OCI-LY1 (cell line): ENCODE data around the gene UGT1A9.

Experiments
- H2AFZ ChIP-seq: fragments of 200-600 bp; sonication (generic), shearing (Covaris generic); 2 replicates; pipeline ENCODE4 v1.6.0; 2014; ENCODE audit warnings: antibody characterized with exemption, mild to moderate bottlenecking, low read length
- H3F3A ChIP-seq: fragments of 200-600 bp; sonication (generic), shearing (Covaris generic); 2 replicates; pipeline ENCODE4 v1.6.0; 2014; ENCODE audit warnings: mild to moderate bottlenecking, antibody characterized with exemption, low read length, moderate library complexity; ENCODE audit not compliant: insufficient read depth
- H3K27ac ChIP-seq: fragments of 200-600 bp; sonication (generic); 2 replicates; pipeline ENCODE4 v1.5.1; 2014; ENCODE audit warnings: low read length, mixed run types, mild to moderate bottlenecking, low read depth; ENCODE audit not compliant: poor library complexity, severe bottlenecking
- H3K27me3 ChIP-seq: fragments of 200-600 bp; sonication (generic); 2 replicates; pipeline ENCODE4 v1.6.0; 2014; ENCODE audit warnings: antibody characterized with exemption, mild to moderate bottlenecking, low read length, moderate library complexity; ENCODE audit not compliant: insufficient read depth
- H3K36me3 ChIP-seq: fragments of 200-600 bp; sonication (generic); 2 replicates; pipeline ENCODE4 v1.6.1; 2014; ENCODE audit warnings: mild to moderate bottlenecking, antibody characterized with exemption, low read length, moderate library complexity, mixed read lengths; ENCODE audit not compliant: insufficient read depth
- H3K4me1 ChIP-seq: fragments of 200-600 bp; sonication (generic); 2 replicates; pipeline ENCODE4 v1.5.1; 2014; ENCODE audit warnings: mild to moderate bottlenecking, low read length, moderate library complexity; ENCODE audit not compliant: insufficient read depth, severe bottlenecking
- H3K4me2 ChIP-seq: fragments of 200-600 bp; sonication (generic), shearing (Covaris generic); 2 replicates; pipeline ENCODE4 v1.6.1; 2014; ENCODE audit warnings: low read length
- H3K4me3 ChIP-seq: fragments of 200-600 bp; sonication (generic); 2 replicates; pipeline ENCODE4 v1.5.1; 2014; ENCODE audit warnings: low read length, low read depth, mild to moderate bottlenecking, mixed read lengths; ENCODE audit not compliant: poor library complexity, severe bottlenecking
- H3K79me2 ChIP-seq: fragments of 200-600 bp; shearing (Covaris generic); 2 replicates; pipeline ENCODE4 v1.6.1; 2016; ENCODE audit warnings: mixed run types, low read length, mixed read lengths; ENCODE audit not compliant: insufficient read depth
- H3K9ac ChIP-seq: fragments of 200-600 bp; sonication (generic), shearing (Covaris generic); 2 replicates; pipeline ENCODE4 v1.6.1; 2014; ENCODE audit warnings: mild to moderate bottlenecking, low read length, mixed read lengths
- H3K9me2 ChIP-seq: fragments of 200-600 bp; sonication (generic), shearing (Covaris generic); 2 replicates; pipeline ENCODE4 v1.6.1; 2014; ENCODE audit warnings: low read depth, mild to moderate bottlenecking, low read length, mixed read lengths
- H3K9me3 ChIP-seq: fragments of 200-600 bp; shearing (Covaris generic); 2 replicates; pipeline ENCODE4 v1.6.1; 2014; ENCODE audit warnings: low read length, mixed read lengths
- H4K20me1 ChIP-seq: fragments of 200-600 bp; sonication (generic), shearing (Covaris generic); 2 replicates; pipeline ENCODE4 v1.6.0; 2016; ENCODE audit warnings: mild to moderate bottlenecking, low read length; ENCODE audit not compliant: insufficient read depth
- EZH2 ChIP-seq: fragments of 200-600 bp; sonication (generic), shearing (Covaris generic); IDR thresholded peaks from 2 replicates; pipeline ENCODE4 v1.8.0; 2017; ENCODE audit warnings: borderline replicate concordance, mixed run types, mild to moderate bottlenecking, antibody characterized with exemption, low read length, moderate library complexity, mixed read lengths
- TF ChIP-seq, protein P1 (sequence below): fragments of 200-600 bp; sonication (generic), shearing (Covaris generic); IDR thresholded peaks from 2 replicates; pipeline ENCODE4 v1.5.1; 2017; ENCODE audit warnings: mild to moderate bottlenecking, antibody characterized with exemption, low read length, moderate library complexity, mixed read lengths

The UGT1A9 gene

DNA sequence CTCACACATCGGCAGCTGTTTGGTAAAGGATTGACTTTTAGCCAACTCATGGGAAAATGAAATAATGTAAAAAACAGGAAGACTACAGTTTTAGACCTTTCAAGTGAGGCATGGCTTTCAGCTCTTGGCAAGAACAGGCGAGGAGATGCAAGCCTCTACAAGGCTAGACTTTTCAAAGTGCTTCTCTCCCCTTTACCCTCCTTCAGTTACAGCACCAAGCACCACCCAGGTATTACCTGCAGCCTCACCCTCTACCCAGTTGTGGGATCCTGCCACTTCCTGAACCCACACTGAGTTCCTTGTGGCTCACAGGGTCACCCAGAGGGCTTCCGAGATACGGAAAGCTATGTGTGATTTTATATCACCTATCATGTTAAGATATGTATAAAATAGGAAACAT lies 20.7 kb upstream of the UGT1A9 start:
- Histone ChIP-seq H3K9ac (no peak overlapping the region), H3F3A (no peaks in the 10 kb centered on the region), H4K20me1 (no peaks in the 10 kb centered on the region), H3K27me3 (no peaks in the 10 kb centered on the region), H3K9me3 (no peaks in the 10 kb centered on the region), H2AFZ (no peak overlapping the region), H3K4me1 (no peaks in the 10 kb centered on the region), H3K27ac (no peak overlapping the region), H3K4me2 (no peak overlapping the region), H3K9me2 (no peaks in the 10 kb centered on the region), H3K79me2 (no peaks in the 10 kb centered on the region), H3K36me3 (no peaks in the 10 kb centered on the region), H3K4me3 (no peak overlapping the region)
- no peak for TF ChIP-seq EZH2
- TF ChIP-seq, protein P1, sequence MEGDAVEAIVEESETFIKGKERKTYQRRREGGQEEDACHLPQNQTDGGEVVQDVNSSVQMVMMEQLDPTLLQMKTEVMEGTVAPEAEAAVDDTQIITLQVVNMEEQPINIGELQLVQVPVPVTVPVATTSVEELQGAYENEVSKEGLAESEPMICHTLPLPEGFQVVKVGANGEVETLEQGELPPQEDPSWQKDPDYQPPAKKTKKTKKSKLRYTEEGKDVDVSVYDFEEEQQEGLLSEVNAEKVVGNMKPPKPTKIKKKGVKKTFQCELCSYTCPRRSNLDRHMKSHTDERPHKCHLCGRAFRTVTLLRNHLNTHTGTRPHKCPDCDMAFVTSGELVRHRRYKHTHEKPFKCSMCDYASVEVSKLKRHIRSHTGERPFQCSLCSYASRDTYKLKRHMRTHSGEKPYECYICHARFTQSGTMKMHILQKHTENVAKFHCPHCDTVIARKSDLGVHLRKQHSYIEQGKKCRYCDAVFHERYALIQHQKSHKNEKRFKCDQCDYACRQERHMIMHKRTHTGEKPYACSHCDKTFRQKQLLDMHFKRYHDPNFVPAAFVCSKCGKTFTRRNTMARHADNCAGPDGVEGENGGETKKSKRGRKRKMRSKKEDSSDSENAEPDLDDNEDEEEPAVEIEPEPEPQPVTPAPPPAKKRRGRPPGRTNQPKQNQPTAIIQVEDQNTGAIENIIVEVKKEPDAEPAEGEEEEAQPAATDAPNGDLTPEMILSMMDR, result no peak

- Histone ChIP-seq H4K20me1 (no peaks in the 10 kb centered on the region), H3K9ac (no peak overlapping the region), H3K4me2 (no peak overlapping the region), H3K27me3 (no peaks in the 10 kb centered on the region), H3K4me3 (no peak overlapping the region), H3K4me1 (no peaks in the 10 kb centered on the region), H3F3A (no peaks in the 10 kb centered on the region), H3K36me3 (no peaks in the 10 kb centered on the region), H2AFZ (no peak overlapping the region), H3K79me2 (no peaks in the 10 kb centered on the region), H3K9me2 (no peaks in the 10 kb centered on the region), H3K9me3 (no peaks in the 10 kb centered on the region), H3K27ac (no peak overlapping the region)
- TF ChIP-seq, protein P1, result no peak
- no peak for TF ChIP-seq EZH2
Measured at GRCh38 chr2:233651430-233651829, 20.3 kb upstream of the UGT1A9 start.

DNA sequence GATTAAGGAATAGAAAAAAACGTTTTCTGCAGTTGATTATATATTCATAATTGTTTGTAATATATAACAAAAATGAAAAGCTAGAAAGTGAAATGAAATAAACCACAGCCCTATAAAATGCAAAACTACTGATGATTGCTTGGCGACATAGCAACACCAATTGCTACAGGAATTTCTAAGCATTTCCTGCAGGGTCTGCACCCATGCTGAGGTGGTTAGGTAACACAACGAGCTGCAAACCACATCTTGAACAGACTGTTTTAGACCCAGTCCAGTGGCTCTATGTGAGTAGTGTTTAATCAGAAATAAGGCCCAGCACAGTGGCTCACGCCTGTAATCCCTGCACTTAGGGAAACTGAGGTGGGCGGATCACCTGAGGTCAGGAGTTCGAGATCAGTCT lies 17.2 kb upstream of the UGT1A9 start:
- Histone ChIP-seq H3K4me2 (no peak overlapping the region), H3K4me3 (no peak overlapping the region), H2AFZ (no peak overlapping the region), H3K9me3 (no peaks in the 10 kb centered on the region), H3K79me2 (no peaks in the 10 kb centered on the region), H3K27me3 (no peaks in the 10 kb centered on the region), H3K4me1 (no peaks in the 10 kb centered on the region), H4K20me1 (no peaks in the 10 kb centered on the region), H3K27ac (no peak overlapping the region), H3F3A (no peaks in the 10 kb centered on the region), H3K36me3 (no peaks in the 10 kb centered on the region), H3K9me2 (no peaks in the 10 kb centered on the region), H3K9ac (no peak overlapping the region)
- TF ChIP-seq, protein P1, result no peak
- no peak for TF ChIP-seq EZH2
